GM23338 (cell line): ENCODE data around the gene SLC16A5. TPM values are rescaled to one million over a fixed set of nuclear protein-coding genes. Genes with fewer than 3 reads are reported as not detected.

ENCODE experiments used
- ATAC-seq: fragments of 200-7000 bp; cut with Tn5 transposase; 3 replicates; pipeline ENCODE4 v1.9.1; 2020
- DNase-seq: peaks from one replicate; pipeline ENCODE4 v3.0.0-alpha.2; 2015; ENCODE audit warnings: low spot score
- H2AFZ ChIP-seq: fragments of 200-600 bp; sonication (generic); 2 replicates; pipeline ENCODE4 v1.8.0; 2016; ENCODE audit warnings: antibody characterized with exemption, mild to moderate bottlenecking, moderate library complexity
- H3F3A ChIP-seq: fragments of 200-600 bp; sonication (generic); replicated peaks from 2 replicates; pipeline ENCODE4 v1.8.0; 2017; ENCODE audit warnings: antibody characterized with exemption, mixed run types, low read depth
- H3K27ac ChIP-seq: fragments of 200-600 bp; sonication (generic); 2 replicates; pipeline ENCODE4 v1.6.1; 2016; ENCODE audit warnings: low read depth
- H3K27me3 ChIP-seq: fragments of 200-600 bp; sonication (generic); 2 replicates; pipeline ENCODE4 v1.8.0; 2016; ENCODE audit warnings: mild to moderate bottlenecking, mixed run types, moderate library complexity; ENCODE audit not compliant: insufficient read depth
- H3K36me3 ChIP-seq: fragments of 200-600 bp; sonication (generic); 2 replicates; pipeline ENCODE4 v1.8.0; 2016; ENCODE audit warnings: mild to moderate bottlenecking; ENCODE audit not compliant: insufficient read depth
- H3K4me1 ChIP-seq: fragments of 200-600 bp; sonication (generic); 2 replicates; pipeline ENCODE4 v1.8.0; 2016; ENCODE audit warnings: mild to moderate bottlenecking, moderate library complexity; ENCODE audit not compliant: insufficient read depth
- H3K4me2 ChIP-seq: fragments of 200-600 bp; sonication (generic); 2 replicates; pipeline ENCODE4 v1.7.1; 2017; ENCODE audit warnings: mixed run types
- H3K4me3 ChIP-seq: fragments of 200-600 bp; sonication (generic); 2 replicates; pipeline ENCODE4 v1.6.1; 2016; ENCODE audit warnings: mixed run types
- H3K79me2 ChIP-seq: fragments of 200-600 bp; sonication (generic); replicated peaks from 2 replicates; pipeline ENCODE4 v1.8.0; 2017; ENCODE audit warnings: mild to moderate bottlenecking; ENCODE audit not compliant: insufficient read depth
- H3K9me2 ChIP-seq: fragments of 200-600 bp; sonication (generic); 2 replicates; pipeline ENCODE4 v1.8.0; 2017; ENCODE audit not compliant: insufficient read depth
- H4K20me1 ChIP-seq: fragments of 200-600 bp; sonication (generic); replicated peaks from 2 replicates; pipeline ENCODE4 v1.8.0; 2017; ENCODE audit warnings: mild to moderate bottlenecking; ENCODE audit not compliant: insufficient read depth
- H3K27ac Mint-ChIP-seq: 2 replicates; pipeline ENCODE4 v1.8.0; 2020; ENCODE audit warnings: inconsistent platforms, mild to moderate bottlenecking, moderate library complexity, mixed read lengths
- H3K27me3 Mint-ChIP-seq: 3 replicates; pipeline ENCODE4 v1.8.0; 2022; ENCODE audit warnings: low read depth, mild to moderate bottlenecking, moderate library complexity, mixed read lengths, inconsistent platforms; ENCODE audit not compliant: insufficient read depth, poor library complexity
- H3K36me3 Mint-ChIP-seq: 3 replicates; pipeline ENCODE4 v1.8.0; 2021; ENCODE audit warnings: low read depth, mild to moderate bottlenecking, inconsistent platforms, moderate library complexity, mixed read lengths
- H3K4me1 Mint-ChIP-seq: 3 replicates; pipeline ENCODE4 v1.8.0; 2020; ENCODE audit warnings: mild to moderate bottlenecking, inconsistent platforms, mixed read lengths
- H3K4me3 Mint-ChIP-seq: 3 replicates; pipeline ENCODE4 v1.8.0; 2021; ENCODE audit warnings: moderate library complexity, mild to moderate bottlenecking, inconsistent platforms, mixed read lengths
- H3K9me3 Mint-ChIP-seq: 3 replicates; pipeline ENCODE4 v1.8.0; 2020; ENCODE audit warnings: moderate library complexity, mild to moderate bottlenecking, inconsistent platforms, mixed read lengths
- CREB1 ChIP-seq: fragments of 250-450 bp; sonication (Bioruptor Pico); IDR thresholded peaks from 2 replicates; pipeline ENCODE4 v1.5.0; 2020; ENCODE audit warnings: low read depth, mild to moderate bottlenecking, moderate library complexity
- EZH2 ChIP-seq: fragments of 200-600 bp; sonication (generic); IDR thresholded peaks from one replicate; pipeline ENCODE4 v1.8.0; 2017; ENCODE audit warnings: antibody characterized with exemption, mild to moderate bottlenecking, low read depth; ENCODE audit not compliant: unreplicated experiment
- EZH2phosphoT487 ChIP-seq: fragments of 200-600 bp; sonication (generic); IDR thresholded peaks from one replicate; pipeline ENCODE4 v1.8.1; 2018; ENCODE audit warnings: antibody characterized with exemption; ENCODE audit not compliant: unreplicated experiment
- JUNB ChIP-seq: IDR thresholded peaks from one replicate; pipeline ENCODE4 v1.6.1; 2016; ENCODE audit warnings: antibody characterized with exemption; ENCODE audit not compliant: unreplicated experiment
- NANOG ChIP-seq: IDR thresholded peaks from 2 replicates; pipeline ENCODE4 v1.6.1; 2016; ENCODE audit warnings: antibody characterized with exemption, borderline replicate concordance
- POLR2AphosphoS5 ChIP-seq: IDR thresholded peaks from 2 replicates; pipeline ENCODE4 v1.6.1; 2016; ENCODE audit warnings: antibody characterized with exemption, low read depth
- STAT1 ChIP-seq: IDR thresholded peaks from one replicate; pipeline ENCODE4 v1.6.1; 2016; ENCODE audit warnings: antibody characterized with exemption; ENCODE audit not compliant: unreplicated experiment
- ZNF114 ChIP-seq: fragments of 250-450 bp; sonication (Bioruptor Pico); IDR thresholded peaks from 2 replicates; pipeline ENCODE4 v1.5.0; 2020; ENCODE audit warnings: mild to moderate bottlenecking, moderate library complexity
- ZNF331 ChIP-seq: fragments of 250-450 bp; sonication (Bioruptor Pico); IDR thresholded peaks from 2 replicates; pipeline ENCODE4 v1.5.0; 2020; ENCODE audit warnings: low read depth, mild to moderate bottlenecking, moderate library complexity
- polyA plus RNA-seq: library from polyadenylated mRNA; unstranded; fragments of >200 nt; fragmentation: Nextera tagmentation; extraction: Ambion mirVana; gene quantifications from 2 replicates; pipeline ENCODE4 v1.2.1, GENCODE V29; 2016
- total RNA-seq: library from RNA; depleted of rRNA; stranded (reverse); fragments of >200 nt; shearing (Covaris generic); gene quantifications from 2 replicates; pipeline ENCODE4 v1.2.3, GENCODE V29; 2014
- TF ChIP-seq, protein P1 (sequence below): IDR thresholded peaks from 2 replicates; pipeline ENCODE4 v1.6.1; 2016; ENCODE audit warnings: antibody characterized with exemption
- TF ChIP-seq, protein P2 (sequence below): IDR thresholded peaks from one replicate; pipeline ENCODE4 v1.6.1; 2018; ENCODE audit warnings: antibody characterized with exemption; ENCODE audit not compliant: unreplicated experiment
- TF ChIP-seq, protein P3 (sequence below): fragments of 250-450 bp; sonication (Bioruptor Pico); IDR thresholded peaks from 2 replicates; pipeline ENCODE4 v1.5.0; 2020; ENCODE audit warnings: mild to moderate bottlenecking, moderate library complexity
- TF ChIP-seq, protein P4 (sequence below), 2 experiments: fragments of 200-600 bp in 1 of 2; sonication (generic) in 1 of 2; conservative IDR thresholded peaks; 2 replicates each; pipeline versions ENCODE4 v1.5.1 to v1.6.1; 2016 to 2017; ENCODE audit warnings: antibody characterized with exemption in 2 of 2, low read depth in 2 of 2, mild to moderate bottlenecking in 2 of 2, moderate library complexity in 1 of 2

Gene SLC16A5
- total and polyA plus RNA-seq, 2 experiments from 2014 or later: 7.3 to 40.0 TPM

DNA sequence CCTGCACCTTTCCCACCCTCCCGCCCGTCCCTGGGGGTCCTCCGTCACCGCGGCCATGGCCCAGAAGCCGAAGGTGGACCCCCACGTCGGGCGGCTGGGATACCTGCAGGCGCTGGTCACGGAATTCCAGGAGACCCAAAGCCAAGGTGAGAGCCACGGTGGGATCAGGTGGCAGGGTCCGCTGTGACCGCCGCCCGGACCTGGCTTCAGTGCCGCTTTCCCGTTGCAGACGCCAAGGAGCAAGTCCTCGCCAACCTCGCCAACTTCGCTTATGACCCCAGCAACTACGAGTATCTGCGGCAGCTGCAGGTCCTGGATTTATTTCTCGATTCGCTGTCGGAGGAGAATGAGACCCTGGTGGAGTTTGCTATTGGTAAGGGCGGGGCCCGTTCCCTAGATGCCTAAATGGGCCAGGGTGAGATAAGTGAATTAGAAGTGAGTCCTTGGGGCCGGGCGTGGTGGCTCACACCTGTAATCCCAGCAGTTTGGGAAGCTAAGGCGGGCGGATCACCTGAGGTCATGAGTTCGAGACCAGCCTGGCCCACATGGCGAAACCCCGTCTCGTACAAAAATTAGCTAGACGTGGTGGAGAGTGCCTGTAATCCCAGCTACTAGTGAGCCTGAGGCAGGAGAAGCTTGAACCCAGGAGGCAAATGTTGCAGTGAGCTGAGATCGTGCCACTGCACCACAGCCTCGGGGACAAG is 22.6 kb downstream of the SLC16A5 start:
- Histone ChIP-seq H4K20me1 (no peaks in the 10 kb centered on the region; the same call in 1 of the 2 replicates), H3F3A (peaks cover 33% of the 10 kb centered on the region; the same call in 1 of the 2 replicates), H3K27me3 (no peaks in the 10 kb centered on the region), H3K79me2 (peaks cover 17% of the 10 kb centered on the region), H3K4me1 (peaks cover 10% of the 10 kb centered on the region; the same call in 1 of the 2 replicates), H3K4me2 (peak overlapping the region; percentile 93), H3K27ac (0 out of 2 replicates have a peak overlapping the region, but pooled peaks have one; percentile 15), H3K9me2 (no peaks in the 10 kb centered on the region), H2AFZ (peak overlapping the region; percentile 93), H3K36me3 (no peaks in the 10 kb centered on the region), H3K4me3 (peak overlapping the region; percentile 88)
- H3K27ac Mint-ChIP-seq: no peak overlapping the region; the same call in 1 of the 2 replicates
- peak overlapping the region; percentile 90 for H3K4me3 Mint-ChIP-seq
- peaks cover 34% of the 10 kb centered on the region for H3K4me1 Mint-ChIP-seq
- H3K9me3 Mint-ChIP-seq: no peaks in the 10 kb centered on the region
- peaks cover 16% of the 10 kb centered on the region; the same call in 2 of the 3 replicates for H3K36me3 Mint-ChIP-seq
- TF ChIP-seq STAT1: no peak
- TF ChIP-seq, protein P1, sequence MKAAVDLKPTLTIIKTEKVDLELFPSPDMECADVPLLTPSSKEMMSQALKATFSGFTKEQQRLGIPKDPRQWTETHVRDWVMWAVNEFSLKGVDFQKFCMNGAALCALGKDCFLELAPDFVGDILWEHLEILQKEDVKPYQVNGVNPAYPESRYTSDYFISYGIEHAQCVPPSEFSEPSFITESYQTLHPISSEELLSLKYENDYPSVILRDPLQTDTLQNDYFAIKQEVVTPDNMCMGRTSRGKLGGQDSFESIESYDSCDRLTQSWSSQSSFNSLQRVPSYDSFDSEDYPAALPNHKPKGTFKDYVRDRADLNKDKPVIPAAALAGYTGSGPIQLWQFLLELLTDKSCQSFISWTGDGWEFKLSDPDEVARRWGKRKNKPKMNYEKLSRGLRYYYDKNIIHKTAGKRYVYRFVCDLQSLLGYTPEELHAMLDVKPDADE: no peak
- TF ChIP-seq, protein P2, sequence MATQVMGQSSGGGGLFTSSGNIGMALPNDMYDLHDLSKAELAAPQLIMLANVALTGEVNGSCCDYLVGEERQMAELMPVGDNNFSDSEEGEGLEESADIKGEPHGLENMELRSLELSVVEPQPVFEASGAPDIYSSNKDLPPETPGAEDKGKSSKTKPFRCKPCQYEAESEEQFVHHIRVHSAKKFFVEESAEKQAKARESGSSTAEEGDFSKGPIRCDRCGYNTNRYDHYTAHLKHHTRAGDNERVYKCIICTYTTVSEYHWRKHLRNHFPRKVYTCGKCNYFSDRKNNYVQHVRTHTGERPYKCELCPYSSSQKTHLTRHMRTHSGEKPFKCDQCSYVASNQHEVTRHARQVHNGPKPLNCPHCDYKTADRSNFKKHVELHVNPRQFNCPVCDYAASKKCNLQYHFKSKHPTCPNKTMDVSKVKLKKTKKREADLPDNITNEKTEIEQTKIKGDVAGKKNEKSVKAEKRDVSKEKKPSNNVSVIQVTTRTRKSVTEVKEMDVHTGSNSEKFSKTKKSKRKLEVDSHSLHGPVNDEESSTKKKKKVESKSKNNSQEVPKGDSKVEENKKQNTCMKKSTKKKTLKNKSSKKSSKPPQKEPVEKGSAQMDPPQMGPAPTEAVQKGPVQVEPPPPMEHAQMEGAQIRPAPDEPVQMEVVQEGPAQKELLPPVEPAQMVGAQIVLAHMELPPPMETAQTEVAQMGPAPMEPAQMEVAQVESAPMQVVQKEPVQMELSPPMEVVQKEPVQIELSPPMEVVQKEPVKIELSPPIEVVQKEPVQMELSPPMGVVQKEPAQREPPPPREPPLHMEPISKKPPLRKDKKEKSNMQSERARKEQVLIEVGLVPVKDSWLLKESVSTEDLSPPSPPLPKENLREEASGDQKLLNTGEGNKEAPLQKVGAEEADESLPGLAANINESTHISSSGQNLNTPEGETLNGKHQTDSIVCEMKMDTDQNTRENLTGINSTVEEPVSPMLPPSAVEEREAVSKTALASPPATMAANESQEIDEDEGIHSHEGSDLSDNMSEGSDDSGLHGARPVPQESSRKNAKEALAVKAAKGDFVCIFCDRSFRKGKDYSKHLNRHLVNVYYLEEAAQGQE: no peak
- TF ChIP-seq CREB1 (CRISPR knock-in tag): no peak
- TF ChIP-seq, protein P3, sequence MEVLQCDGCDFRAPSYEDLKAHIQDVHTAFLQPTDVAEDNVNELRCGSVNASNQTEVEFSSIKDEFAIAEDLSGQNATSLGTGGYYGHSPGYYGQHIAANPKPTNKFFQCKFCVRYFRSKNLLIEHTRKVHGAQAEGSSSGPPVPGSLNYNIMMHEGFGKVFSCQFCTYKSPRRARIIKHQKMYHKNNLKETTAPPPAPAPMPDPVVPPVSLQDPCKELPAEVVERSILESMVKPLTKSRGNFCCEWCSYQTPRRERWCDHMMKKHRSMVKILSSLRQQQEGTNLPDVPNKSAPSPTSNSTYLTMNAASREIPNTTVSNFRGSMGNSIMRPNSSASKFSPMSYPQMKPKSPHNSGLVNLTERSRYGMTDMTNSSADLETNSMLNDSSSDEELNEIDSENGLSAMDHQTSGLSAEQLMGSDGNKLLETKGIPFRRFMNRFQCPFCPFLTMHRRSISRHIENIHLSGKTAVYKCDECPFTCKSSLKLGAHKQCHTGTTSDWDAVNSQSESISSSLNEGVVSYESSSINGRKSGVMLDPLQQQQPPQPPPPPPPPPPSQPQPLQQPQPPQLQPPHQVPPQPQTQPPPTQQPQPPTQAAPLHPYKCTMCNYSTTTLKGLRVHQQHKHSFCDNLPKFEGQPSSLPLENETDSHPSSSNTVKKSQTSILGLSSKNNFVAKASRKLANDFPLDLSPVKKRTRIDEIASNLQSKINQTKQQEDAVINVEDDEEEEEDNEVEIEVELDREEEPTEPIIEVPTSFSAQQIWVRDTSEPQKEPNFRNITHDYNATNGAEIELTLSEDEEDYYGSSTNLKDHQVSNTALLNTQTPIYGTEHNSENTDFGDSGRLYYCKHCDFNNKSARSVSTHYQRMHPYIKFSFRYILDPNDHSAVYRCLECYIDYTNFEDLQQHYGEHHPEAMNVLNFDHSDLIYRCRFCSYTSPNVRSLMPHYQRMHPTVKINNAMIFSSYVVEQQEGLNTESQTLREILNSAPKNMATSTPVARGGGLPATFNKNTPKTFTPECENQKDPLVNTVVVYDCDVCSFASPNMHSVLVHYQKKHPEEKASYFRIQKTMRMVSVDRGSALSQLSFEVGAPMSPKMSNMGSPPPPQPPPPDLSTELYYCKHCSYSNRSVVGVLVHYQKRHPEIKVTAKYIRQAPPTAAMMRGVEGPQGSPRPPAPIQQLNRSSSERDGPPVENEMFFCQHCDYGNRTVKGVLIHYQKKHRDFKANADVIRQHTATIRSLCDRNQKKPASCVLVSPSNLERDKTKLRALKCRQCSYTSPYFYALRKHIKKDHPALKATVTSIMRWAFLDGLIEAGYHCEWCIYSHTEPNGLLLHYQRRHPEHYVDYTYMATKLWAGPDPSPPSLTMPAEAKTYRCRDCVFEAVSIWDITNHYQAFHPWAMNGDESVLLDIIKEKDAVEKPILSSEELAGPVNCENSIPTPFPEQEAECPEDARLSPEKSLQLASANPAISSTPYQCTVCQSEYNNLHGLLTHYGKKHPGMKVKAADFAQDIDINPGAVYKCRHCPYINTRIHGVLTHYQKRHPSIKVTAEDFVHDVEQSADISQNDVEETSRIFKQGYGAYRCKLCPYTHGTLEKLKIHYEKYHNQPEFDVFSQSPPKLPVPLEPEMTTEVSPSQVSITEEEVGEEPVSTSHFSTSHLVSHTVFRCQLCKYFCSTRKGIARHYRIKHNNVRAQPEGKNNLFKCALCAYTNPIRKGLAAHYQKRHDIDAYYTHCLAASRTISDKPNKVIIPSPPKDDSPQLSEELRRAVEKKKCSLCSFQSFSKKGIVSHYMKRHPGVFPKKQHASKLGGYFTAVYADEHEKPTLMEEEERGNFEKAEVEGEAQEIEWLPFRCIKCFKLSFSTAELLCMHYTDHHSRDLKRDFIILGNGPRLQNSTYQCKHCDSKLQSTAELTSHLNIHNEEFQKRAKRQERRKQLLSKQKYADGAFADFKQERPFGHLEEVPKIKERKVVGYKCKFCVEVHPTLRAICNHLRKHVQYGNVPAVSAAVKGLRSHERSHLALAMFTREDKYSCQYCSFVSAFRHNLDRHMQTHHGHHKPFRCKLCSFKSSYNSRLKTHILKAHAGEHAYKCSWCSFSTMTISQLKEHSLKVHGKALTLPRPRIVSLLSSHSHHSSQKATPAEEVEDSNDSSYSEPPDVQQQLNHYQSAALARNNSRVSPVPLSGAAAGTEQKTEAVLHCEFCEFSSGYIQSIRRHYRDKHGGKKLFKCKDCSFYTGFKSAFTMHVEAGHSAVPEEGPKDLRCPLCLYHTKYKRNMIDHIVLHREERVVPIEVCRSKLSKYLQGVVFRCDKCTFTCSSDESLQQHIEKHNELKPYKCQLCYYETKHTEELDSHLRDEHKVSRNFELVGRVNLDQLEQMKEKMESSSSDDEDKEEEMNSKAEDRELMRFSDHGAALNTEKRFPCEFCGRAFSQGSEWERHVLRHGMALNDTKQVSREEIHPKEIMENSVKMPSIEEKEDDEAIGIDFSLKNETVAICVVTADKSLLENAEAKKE (CRISPR knock-in tag): no peak
- TF ChIP-seq NANOG: no peak
- TF ChIP-seq EZH2: no peak
- no peak for TF ChIP-seq JUNB
- TF ChIP-seq EZH2phosphoT487: no peak
- no peak for TF ChIP-seq ZNF114 (CRISPR knock-in tag)
- no peak for TF ChIP-seq POLR2AphosphoS5
- no peak for TF ChIP-seq ZNF331
- TF ChIP-seq, protein P4, sequence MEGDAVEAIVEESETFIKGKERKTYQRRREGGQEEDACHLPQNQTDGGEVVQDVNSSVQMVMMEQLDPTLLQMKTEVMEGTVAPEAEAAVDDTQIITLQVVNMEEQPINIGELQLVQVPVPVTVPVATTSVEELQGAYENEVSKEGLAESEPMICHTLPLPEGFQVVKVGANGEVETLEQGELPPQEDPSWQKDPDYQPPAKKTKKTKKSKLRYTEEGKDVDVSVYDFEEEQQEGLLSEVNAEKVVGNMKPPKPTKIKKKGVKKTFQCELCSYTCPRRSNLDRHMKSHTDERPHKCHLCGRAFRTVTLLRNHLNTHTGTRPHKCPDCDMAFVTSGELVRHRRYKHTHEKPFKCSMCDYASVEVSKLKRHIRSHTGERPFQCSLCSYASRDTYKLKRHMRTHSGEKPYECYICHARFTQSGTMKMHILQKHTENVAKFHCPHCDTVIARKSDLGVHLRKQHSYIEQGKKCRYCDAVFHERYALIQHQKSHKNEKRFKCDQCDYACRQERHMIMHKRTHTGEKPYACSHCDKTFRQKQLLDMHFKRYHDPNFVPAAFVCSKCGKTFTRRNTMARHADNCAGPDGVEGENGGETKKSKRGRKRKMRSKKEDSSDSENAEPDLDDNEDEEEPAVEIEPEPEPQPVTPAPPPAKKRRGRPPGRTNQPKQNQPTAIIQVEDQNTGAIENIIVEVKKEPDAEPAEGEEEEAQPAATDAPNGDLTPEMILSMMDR (conservative IDR thresholded peaks at IDR 0.05; ENCODE audit: low read depth in 2 of 2): no peak
- H3K27me3 Mint-ChIP-seq: peaks cover 23% of the 10 kb centered on the region
- peak; percentile 69 for DNase-seq
- peak; percentile 20 for ATAC-seq
